ENCODE results near the gene TMEM205.
"Not testable (repeated sequence)": the region's sequence is repeated elsewhere in the genome, so short reads cannot be mapped to it uniquely, and the experiment has no call there.

TMEM205 gene

DNA sequence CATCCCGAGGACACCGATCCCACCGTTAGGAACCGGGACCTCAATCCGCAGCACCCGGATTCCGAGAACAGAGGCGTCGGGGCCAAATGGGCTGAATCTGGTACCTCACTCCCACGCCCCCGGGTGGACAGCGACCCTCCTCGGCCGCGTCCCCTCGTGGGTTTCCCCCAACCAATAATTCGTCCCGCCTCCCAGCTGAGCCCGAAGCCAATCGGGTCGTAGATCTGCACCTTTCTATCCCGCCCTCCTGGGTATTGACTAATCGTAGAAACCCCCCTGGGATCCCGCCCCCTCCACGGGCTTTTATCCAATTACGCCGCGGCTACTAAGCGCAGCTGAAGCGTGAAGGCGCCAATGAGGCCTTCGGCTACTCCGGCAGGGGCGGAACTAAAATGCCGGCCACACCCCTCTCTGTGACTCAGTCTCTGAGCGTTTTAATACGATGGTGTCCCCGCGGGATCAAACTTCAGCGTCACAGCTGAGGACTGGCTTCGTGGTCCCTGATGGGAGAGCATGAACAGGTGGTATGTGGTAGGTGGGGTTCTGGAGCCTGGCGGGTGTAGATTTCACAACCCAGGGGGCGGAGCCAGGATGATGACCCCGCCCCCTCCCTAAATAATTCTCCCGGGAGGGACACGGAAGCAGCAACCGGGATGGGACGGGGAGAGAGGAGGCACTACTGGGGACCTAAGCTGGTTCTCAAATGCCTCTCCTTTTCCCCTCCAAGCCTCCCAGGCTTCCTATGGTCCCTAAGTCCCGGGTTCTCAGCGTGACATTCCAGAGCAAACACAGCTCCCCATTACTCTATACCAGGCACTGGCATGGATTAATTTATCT is at the start of gene TMEM205, which contains the start of gene CCDC159:
Gene TMEM205, minus strand, starts transcription at position 165 of the 837 bp plus-strand sequence. CDS start 649 bp downstream, outside the sequence.
Gene CCDC159, plus strand, starts transcription at position 416 of the 837 bp plus-strand sequence. Its CDS starts 88 bp downstream, at position 504.
- peak; percentile 97 for DNase-seq (ENCODE audit: low spot score)

DNA sequence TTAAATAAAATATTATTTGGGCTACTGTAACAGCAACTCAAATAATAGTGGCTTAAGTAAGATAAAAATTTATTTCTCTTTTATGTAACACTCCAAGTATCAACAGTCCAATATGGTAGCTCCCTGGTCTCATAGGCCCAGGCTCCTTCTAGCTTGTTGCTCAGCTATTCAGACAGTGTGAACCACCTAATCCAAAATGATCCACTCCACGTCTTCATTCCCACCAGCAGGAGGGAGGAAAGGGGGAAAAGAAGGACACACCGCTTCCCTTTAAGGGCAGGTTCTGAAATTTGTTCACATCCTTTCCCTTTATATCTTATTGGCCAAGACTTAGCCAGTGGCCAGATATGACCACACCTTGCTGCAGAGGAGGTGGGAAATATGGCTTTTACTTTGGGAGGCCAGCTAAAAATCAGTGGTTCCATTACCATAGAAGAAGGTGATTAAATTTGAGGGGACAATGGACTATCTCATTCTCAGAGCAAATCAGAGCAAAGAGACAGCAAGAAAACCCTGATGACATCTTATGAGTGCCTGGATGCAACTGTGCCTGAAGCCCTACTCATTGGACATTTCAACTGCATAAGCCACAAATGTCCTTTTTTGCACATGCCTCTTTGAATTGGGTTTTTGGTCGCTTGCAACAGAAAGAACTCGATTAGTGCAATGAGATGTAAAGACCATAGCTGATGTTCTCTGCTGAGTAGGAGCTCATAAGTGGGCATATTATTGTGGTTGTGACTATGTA is 45.0 kb upstream of the TMEM205 start:
- DNase-seq (ENCODE audit: low spot score): no peak

DNA sequence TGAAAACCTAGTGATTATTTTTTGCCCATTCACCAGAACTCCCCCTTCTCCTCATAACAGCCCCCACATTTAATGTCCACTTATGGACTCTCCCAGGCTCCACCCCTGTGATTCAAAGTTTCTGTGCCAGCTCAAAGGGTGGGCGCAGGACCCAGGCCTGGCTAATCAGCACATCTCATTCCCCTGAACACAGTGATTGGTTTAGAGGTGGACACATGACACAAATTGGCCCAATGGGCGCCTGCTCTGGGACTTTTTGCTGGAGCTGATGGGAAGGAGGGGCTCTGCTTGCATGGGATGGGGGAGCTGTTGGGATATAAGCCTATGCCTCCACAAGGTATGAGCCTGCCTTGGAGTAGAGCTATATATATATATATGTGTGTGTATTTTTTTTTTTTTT is 44.3 kb upstream of the TMEM205 start:
- no peak for DNase-seq (ENCODE audit: low spot score)

DNA sequence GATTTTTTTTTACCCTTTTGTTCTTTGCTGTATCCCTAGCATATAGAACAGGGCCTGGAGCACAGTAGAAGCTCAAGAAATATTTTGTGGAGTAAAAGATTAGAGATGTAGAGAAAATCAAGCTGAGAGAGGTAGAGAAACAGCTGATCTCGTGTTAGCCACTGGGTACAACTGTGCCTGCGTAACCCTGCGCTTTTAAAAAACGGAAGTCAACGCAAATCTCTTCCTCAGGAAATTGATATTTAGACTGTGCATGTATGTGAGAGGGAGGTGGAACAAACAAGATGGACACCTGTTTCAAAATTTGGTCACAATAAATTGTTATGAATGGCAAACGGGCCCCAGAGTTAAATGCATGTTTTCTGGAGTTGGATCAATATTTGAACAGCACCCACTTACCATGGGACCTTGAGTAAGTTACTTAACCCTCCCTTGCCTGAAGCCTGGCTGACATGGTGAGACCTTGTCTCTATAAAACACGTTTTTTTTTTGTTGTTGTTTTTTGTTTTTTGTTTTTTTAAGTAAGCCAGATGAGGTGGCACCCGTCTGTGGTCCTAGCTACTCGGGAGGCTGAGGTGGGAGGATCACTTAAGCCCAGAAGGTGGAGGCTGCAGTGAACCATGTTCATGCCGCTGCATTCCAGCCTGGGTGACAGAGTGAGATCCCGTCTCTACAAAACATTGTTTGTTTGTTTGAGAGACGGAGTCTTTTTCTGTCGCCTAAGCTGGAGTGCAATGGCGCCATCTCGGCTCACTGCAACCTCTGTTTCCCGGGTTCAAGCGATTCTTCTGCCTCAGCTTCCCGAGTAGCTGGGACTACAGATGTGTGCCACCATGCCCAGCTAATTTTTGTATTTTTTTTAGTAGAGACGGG is 41.3 kb upstream of the TMEM205 start:
- DNase-seq (ENCODE audit: low spot score): no peak

DNA sequence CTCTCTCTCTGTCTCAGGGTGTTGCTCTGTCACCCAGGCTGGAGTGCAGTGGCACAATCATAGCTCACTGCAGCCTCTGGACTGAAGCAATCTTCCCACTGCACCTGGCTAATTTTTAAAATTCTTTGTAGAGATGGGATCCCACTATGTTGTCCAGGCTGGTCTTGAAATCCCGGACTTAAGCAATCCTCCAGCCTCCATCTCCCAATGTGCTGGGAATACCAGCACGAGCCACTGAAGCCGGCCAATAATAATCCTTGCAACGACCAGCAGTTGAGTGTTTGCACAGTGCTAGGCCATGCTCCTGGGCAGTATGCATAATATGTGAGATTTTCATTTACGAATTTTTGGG is 38.7 kb upstream of the TMEM205 start:
- no peak for DNase-seq (ENCODE audit: low spot score)

DNA sequence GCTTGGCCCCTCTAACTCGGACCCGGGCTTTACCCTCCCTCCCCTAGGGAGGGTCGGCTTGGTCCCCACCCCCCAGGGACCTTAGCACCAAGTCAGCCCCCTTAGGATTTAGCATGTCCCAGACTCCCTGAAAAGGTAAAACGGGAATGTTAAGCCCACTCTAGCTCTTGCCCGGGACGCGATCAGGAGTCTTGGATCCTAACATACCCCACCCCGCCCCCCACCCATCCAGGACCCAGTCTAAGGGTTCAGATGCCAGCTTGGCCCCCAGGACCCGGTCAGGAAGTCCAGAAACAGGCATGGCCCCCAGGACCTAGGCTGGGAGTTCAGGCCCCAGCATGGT is 37.6 kb upstream of the TMEM205 start:
- no peak for DNase-seq (ENCODE audit: low spot score)

DNA sequence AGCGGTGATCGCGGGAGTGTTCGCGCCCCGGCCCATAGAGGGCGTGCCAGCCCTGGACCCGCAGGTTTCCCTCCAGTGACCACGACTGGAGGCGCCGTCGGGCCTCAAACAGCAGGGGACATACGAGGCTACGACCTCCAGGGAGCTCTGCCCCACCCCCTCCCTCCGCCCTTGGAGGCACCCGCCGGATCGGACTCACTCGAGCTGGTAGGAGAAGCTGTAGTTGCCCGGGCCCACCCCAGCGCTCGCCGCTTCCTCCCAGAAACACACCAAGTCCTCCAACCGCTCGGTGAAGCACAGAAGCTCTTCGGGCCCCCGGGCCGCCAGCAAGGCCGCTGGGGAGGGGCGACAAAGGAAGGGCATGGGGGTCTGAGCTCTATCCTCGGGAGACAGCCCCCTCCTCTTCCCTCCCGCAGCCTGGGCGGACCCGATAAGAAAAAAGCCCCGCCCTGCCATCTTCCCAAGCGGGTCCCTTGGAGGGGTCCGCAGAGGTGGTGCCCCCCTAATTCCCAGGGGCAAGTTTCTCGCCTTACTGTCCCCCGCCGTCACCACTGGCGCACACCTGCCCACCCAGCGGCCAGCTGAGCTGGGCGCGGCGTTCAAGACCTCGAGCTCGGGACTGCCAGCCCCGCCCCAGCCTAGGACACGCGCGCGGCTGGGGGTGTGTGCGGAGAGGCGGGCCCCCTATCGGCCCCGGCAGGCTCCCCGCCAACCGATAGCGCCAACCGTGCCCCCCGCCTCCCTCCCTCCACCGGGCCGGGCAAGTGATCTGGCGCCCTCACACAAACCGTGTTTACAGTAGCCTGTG is 37.0 kb upstream of the TMEM205 start:
- DNase-seq (ENCODE audit: low spot score): peak; percentile 68

GRCh38 chr19:11380653-11381537 is 34.8 kb upstream of the TMEM205 start:
- DNase-seq (ENCODE audit: low spot score): peak; percentile 98

GRCh38 chr19:11379857-11380350 is 33.8 kb upstream of the TMEM205 start:
- no peak for DNase-seq (ENCODE audit: low spot score)

GRCh38 chr19:11379269-11379845 is 33.3 kb upstream of the TMEM205 start:
- DNase-seq (ENCODE audit: low spot score): not testable (repeated sequence)

- peak; percentile 81 for DNase-seq (ENCODE audit: low spot score)
Observed at GRCh38 chr19:11378319-11379189, 32.5 kb upstream of the TMEM205 start.

GRCh38 chr19:11377756-11378155 is 31.7 kb upstream of the TMEM205 start:
- no peak for DNase-seq (ENCODE audit: low spot score)

GRCh38 chr19:11377237-11377636 is 31.2 kb upstream of the TMEM205 start:
- DNase-seq (ENCODE audit: low spot score): peak; percentile 63

DNA sequence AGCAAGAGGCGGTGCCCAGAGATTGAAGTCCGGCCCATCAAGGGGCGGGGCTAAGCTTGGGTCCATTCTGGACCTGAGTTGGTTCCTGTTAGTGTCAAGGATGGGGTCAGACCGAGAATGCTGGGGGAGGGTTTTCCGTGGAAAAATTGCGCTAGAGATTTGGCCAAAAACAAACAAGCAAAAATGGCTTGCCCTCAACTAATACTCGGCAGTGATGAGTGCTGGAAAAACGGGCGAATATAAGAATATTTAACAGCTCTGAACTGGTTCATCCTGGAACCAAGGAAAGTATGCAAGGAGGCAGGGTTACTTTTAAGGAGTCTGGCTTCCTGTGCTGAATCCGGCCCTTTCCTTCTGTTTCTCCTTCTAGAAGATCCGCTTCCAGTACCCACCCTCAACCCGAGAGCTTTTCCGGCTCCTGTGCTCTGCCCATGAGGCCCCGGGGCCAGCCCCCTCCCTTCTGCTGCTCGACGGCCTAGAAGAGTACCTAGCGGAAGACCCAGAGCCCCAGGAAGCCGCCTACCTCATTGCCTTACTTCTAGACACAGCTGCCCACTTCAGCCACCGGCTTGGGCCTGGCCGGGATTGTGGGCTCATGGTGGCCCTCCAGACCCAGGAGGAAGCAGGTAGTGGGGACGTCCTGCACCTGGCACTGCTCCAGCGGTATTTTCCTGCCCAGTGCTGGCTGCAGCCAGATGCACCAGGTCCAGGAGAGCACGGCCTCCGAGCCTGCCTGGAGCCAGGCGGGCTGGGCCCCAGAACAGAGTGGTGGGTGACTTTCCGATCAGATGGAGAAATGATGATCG is 29.3 kb upstream of the TMEM205 start:
- no peak for DNase-seq (ENCODE audit: low spot score)

GRCh38 chr19:11374433-11375142 is 28.5 kb upstream of the TMEM205 start, which contains the start of gene SWSAP1:
TSS of gene SWSAP1 (plus strand) at chr19:11374666. CDS start at chr19:11374681, 15 bp downstream.
- DNase-seq (ENCODE audit: low spot score): peak; percentile 99

GRCh38 chr19:11373885-11374432 is 27.9 kb upstream of the TMEM205 start:
- no peak for DNase-seq (ENCODE audit: low spot score)
